Fibroblast of skin of back (primary cell): Measurements from ENCODE around the gene PTF1A.
"Not testable (repeated sequence)": the region's sequence is repeated elsewhere in the genome, so short reads cannot be mapped to it uniquely, and the experiment has no call there.

ENCODE experiments used
- DNase-seq: peaks from one replicate; pipeline ENCODE4 v3.0.0-alpha.2; 2013

The PTF1A gene

GRCh38 chr10:23204773-23205172, 12.7 kb downstream of the PTF1A start:
- no peak for DNase-seq

GRCh38 chr10:23205972-23206642, 14.0 kb downstream of the PTF1A start:
- DNase-seq: no peak

- DNase-seq: no peak
These were observed 25.4 kb downstream of the PTF1A start for GRCh38 chr10:23217471-23217870.

GRCh38 chr10:23230582-23230981, 38.5 kb downstream of the PTF1A start:
- DNase-seq: no peak

- DNase-seq: no peak
These were observed 45.9 kb downstream of the PTF1A start for GRCh38 chr10:23238015-23238414.

- not testable (repeated sequence) for DNase-seq
These were observed 49.7 kb downstream of the PTF1A start for GRCh38 chr10:23241779-23242178.
